ENCODE measurements around the gene TMF1.

Gene TMF1

DNA sequence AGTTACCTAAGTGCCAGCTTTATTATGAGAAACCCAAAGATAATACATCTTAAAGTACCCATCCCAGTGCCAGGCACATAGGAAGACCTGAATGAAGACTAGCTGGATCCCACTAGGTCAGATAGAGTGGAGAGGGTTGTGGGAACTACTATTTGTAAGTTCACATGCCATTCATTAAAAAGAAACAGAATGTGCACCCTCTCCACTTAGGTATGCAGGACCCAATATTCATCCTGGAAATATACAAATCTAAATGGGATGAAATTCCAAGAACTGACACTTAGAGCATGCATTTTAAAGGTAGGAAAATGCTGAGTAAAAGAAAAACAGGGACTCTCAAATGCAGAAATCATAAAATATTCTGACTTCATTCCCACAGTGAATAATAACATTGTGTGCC, 53.0 kb downstream of the TMF1 start:
- H3K9me2 ChIP-seq (replicated peaks; ENCODE audit: control insufficient read depth, low read length) = no peaks in the 10 kb centered on the region
- no peak overlapping the region for H3K27ac ChIP-seq (ENCODE audit: low read depth, low read length)
- no peak for TF ChIP-seq EZH2phosphoT487 (IDR thresholded peaks at IDR 0.05; ENCODE audit: borderline replicate concordance, low read length)
- TF ChIP-seq CTCF (IDR thresholded peaks at IDR 0.05; ENCODE audit: low read depth, low read length, poor library complexity, severe bottlenecking) = no peak
- no peaks in the 10 kb centered on the region for H3F3A ChIP-seq (ENCODE audit: control insufficient read depth, insufficient read depth)
- no peaks in the 10 kb centered on the region for H3K79me2 ChIP-seq (ENCODE audit: control insufficient read depth, low read length)
- no peaks in the 10 kb centered on the region for H3K9me3 ChIP-seq (ENCODE audit: control insufficient read depth, insufficient read depth, low read length)
- H3K36me3 ChIP-seq (ENCODE audit: control insufficient read depth, low read length) = 0 out of 2 replicates have a peak, but pooled peaks cover 4% of the 10 kb centered on the region
- H3K4me2 ChIP-seq (ENCODE audit: low read length) = no peak overlapping the region
- no peak overlapping the region for H3K4me3 ChIP-seq (ENCODE audit: low read length)
- H4K20me1 ChIP-seq (ENCODE audit: control insufficient read depth, insufficient read depth, low read depth, low read length) = no peaks in the 10 kb centered on the region
- no peaks in the 10 kb centered on the region for H3K27me3 ChIP-seq (ENCODE audit: control insufficient read depth, low read length)
- no peaks in the 10 kb centered on the region for H3K4me1 ChIP-seq (ENCODE audit: control insufficient read depth, low read length)

GRCh38 chr3:68997887-68998286, 54.2 kb downstream of the TMF1 start:
- no peak overlapping the region for H3K27ac ChIP-seq (ENCODE audit: low read depth, low read length)
- no peaks in the 10 kb centered on the region for H3K4me1 ChIP-seq (ENCODE audit: control insufficient read depth, low read length)
- H3K9me2 ChIP-seq (replicated peaks; ENCODE audit: control insufficient read depth, low read length) = no peaks in the 10 kb centered on the region
- no peaks in the 10 kb centered on the region for H4K20me1 ChIP-seq (ENCODE audit: control insufficient read depth, insufficient read depth, low read depth, low read length)
- no peaks in the 10 kb centered on the region for H3F3A ChIP-seq (ENCODE audit: control insufficient read depth, insufficient read depth)
- TF ChIP-seq EZH2phosphoT487 (IDR thresholded peaks at IDR 0.05; ENCODE audit: borderline replicate concordance, low read length) (no peak), CTCF (IDR thresholded peaks at IDR 0.05; ENCODE audit: low read depth, low read length, poor library complexity, severe bottlenecking) (no peak)
- no peaks in the 10 kb centered on the region for H3K79me2 ChIP-seq (ENCODE audit: control insufficient read depth, low read length)
- H3K27me3 ChIP-seq (ENCODE audit: control insufficient read depth, low read length) = no peaks in the 10 kb centered on the region
- H3K36me3 ChIP-seq (ENCODE audit: control insufficient read depth, low read length) = no peaks in the 10 kb centered on the region; the same call in 1 of the 2 replicates
- no peak overlapping the region for H3K4me2 ChIP-seq (ENCODE audit: low read length)
- no peaks in the 10 kb centered on the region for H3K9me3 ChIP-seq (ENCODE audit: control insufficient read depth, insufficient read depth, low read length)
- H3K4me3 ChIP-seq (ENCODE audit: low read length) = no peak overlapping the region

DNA sequence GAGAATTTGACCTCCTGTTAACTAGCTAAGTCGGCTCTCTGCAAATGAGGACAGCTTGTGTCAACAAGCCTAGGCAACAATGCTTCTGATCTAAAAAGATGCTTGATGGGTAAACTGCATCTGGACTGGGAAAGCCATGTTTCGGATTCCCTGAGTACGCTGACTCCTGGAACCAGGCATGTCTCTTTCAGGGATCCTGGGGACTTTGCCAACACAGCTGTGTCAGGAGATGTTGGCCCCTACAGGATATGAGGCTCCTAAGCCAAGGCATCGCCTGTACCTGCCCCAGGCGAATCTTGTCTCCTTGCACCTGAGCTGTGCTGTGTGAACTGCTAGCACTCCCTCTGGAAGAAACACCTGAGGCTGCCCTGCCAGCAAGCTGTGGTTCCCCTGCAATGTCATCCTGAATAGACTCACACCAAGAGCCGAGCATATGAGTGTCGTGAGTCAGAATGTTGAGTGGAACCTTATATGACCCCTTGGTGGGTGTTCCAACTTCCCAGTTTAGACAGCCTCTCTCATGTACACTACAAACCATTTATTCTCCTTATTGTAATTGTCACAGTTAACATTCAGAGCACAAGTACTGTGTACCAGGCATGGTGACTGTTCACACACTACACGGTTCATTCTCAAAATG, 55.7 kb downstream of the TMF1 start:
- Histone ChIP-seq H3K4me1 (ENCODE audit: control insufficient read depth, low read length) (no peaks in the 10 kb centered on the region), H3K27me3 (ENCODE audit: control insufficient read depth, low read length) (no peaks in the 10 kb centered on the region), H4K20me1 (ENCODE audit: control insufficient read depth, insufficient read depth, low read depth, low read length) (no peaks in the 10 kb centered on the region), H3K9me2 (replicated peaks; ENCODE audit: control insufficient read depth, low read length) (no peaks in the 10 kb centered on the region), H3K36me3 (ENCODE audit: control insufficient read depth, low read length) (no peaks in the 10 kb centered on the region; the same call in 1 of the 2 replicates), H3K27ac (ENCODE audit: low read depth, low read length) (no peak overlapping the region), H3K9me3 (ENCODE audit: control insufficient read depth, insufficient read depth, low read length) (no peaks in the 10 kb centered on the region), H3K4me2 (ENCODE audit: low read length) (no peak overlapping the region), H3F3A (ENCODE audit: control insufficient read depth, insufficient read depth) (no peaks in the 10 kb centered on the region), H3K4me3 (ENCODE audit: low read length) (no peak overlapping the region), H3K79me2 (ENCODE audit: control insufficient read depth, low read length) (no peaks in the 10 kb centered on the region)
- TF ChIP-seq CTCF (IDR thresholded peaks at IDR 0.05; ENCODE audit: low read depth, low read length, poor library complexity, severe bottlenecking) (no peak), EZH2phosphoT487 (IDR thresholded peaks at IDR 0.05; ENCODE audit: borderline replicate concordance, low read length) (no peak)
